GM18517 (cell line): ENCODE measurements around the gene USP28.
"Not testable (repeated sequence)": the region's sequence is repeated elsewhere in the genome, so short reads cannot be mapped to it uniquely, and the experiment has no call there.

Source experiments
- ATAC-seq: cut with Tn5 transposase; IDR thresholded peaks from one replicate; pipeline ENCODE4 v1.9.1; 2021; ENCODE audit warnings: mild to moderate bottlenecking, moderate library complexity; ENCODE audit not compliant: unreplicated experiment

The USP28 gene

DNA sequence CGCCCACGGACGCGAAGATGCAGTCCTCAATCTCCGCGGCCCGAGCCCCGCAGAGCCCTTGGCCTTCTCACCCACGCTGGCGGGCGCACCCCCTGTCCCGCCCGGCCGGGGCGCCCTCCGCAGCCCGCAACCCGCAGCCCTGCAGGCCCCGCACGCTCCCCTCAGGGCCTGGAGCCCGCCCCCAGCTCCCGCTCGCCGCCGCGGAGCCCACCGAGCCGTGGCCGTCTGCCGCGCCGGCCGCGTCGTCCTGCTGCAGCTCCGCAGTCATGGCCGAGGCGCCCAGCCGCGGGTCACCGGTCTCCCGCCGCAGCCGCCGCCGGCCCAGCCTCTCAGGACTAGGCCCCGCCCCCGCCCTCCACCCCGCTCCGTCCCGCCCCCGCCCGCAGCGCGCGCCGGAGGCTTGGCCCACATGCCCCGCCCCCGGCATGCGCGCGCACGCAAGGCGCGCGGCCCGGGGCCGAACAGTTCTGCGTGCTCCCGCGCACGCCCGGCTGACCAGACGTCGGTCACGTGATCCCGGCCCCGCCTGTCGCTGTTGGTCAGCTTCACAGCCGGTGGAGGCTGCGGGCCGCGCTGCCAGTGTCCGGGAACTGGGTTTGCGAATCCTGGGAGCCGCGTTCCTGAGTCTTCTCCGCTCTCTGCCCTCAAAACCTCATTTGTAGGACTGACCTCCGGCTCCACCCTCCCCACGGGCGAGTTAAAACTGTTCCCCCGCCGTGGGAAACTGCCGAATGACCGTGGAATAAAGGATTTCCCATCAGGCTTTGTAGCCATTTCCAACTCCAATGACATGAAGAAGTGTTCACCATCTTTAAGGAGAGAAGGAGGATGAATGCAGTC is at the start of gene USP28:
USP28 (minus strand) TSS at position 339 of the 840 bp plus-strand sequence; CDS start at position 268, 71 bp downstream.
- peak; percentile 80 for ATAC-seq

DNA sequence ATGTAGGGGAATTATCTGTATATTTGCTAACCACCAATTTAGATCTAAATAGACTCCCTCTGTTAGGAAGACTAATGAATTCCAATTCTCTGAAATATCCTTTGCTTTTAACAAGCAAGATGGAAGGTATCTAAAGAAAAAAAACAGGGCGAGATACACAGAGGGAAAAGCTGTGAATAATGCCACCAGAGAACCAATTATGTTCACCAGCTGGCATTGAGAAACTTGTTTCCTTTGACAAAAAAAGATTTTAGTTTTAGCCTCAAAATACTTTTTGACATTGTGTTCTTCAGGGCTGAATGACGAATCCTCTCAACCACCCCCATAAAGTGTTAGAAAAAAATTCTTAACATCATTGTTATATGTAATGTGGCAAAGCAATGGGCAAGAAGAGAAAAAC is 48.2 kb upstream of the USP28 start:
- no peak for ATAC-seq

- ATAC-seq = not testable (repeated sequence)
These were observed 36.1 kb upstream of the USP28 start for GRCh38 chr11:113911491-113911890.

- ATAC-seq = no peak
These were observed 32.7 kb upstream of the USP28 start for GRCh38 chr11:113908098-113908497.

DNA sequence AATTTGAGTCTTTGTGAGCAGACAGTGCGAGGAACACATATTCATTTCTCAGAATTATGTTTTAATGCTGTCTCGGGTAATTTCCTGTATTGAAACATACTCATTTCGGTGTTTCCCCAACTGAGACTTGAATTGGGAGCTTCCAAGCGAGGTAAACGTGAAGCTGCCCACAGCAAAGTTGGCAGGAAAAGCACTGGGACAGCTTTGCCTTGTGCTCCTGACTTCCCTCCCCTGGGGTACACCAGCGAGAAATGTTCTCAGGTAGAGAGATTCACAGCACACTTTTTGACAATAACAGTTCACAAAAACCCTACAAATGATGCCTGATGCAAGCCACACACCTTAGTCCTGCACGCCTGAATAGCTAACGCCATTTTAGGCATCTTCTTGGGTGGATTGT is 32.3 kb upstream of the USP28 start:
- ATAC-seq = no peak

DNA sequence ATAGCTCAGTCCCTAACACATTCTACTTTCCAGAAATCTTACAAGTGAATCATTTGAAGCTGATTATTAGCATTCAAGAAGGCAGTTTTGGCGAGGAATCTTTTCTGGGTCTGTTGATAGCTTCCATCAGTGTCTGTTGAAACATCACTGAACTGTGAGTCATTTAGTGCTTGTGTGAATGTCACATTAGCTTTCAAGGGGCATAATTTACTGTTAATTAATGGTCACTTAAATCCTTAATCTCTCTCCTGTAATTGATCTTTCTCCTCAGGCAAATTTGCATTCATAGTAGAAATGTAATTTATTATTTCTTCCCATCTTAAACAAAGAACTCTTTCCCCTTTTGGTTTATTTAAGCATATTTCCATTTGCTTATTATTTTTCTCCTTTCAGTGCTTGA is 31.8 kb upstream of the USP28 start:
- ATAC-seq = no peak

GRCh38 chr11:113906516-113906915 is 31.1 kb upstream of the USP28 start:
- no peak for ATAC-seq

- ATAC-seq = no peak
These were observed 30.7 kb upstream of the USP28 start for GRCh38 chr11:113906038-113906437.

- no peak for ATAC-seq
These were observed 29.2 kb upstream of the USP28 start, which contains the start of gene HTR3B for GRCh38 chr11:113904379-113905101. TSS of gene HTR3B (plus strand) at chr11:113904796. CDS start at chr11:113904934, 138 bp downstream.

DNA sequence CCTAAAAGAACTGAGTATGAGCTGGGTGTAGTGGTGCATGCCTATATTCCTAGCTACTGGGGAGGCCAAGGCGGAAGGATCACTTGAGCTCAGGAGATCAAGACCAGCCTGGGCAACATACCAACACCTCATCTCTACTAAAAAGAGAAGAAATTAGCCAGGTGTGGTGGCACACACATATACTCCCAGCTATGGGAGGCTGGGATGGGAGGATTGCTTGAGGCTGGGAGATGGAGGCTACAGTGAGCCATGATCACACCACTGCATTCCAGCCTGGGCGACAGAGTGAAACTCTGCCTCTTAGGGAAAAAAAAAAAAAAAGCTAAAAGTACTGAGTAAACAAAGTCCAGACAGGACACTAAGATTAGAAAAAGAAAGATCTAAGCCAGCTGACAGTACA is 25.8 kb upstream of the USP28 start:
- ATAC-seq = no peak

GRCh38 chr11:113896156-113896879 is 20.9 kb upstream of the USP28 start:
- ATAC-seq = no peak

- ATAC-seq = no peak
These were observed 20.2 kb upstream of the USP28 start for GRCh38 chr11:113895367-113896155.

GRCh38 chr11:113894421-113894996 is 19.1 kb upstream of the USP28 start:
- no peak for ATAC-seq

GRCh38 chr11:113888848-113889247 is 13.5 kb upstream of the USP28 start:
- ATAC-seq = no peak

- no peak for ATAC-seq
These were observed 10.5 kb upstream of the USP28 start for GRCh38 chr11:113885897-113886296.

DNA sequence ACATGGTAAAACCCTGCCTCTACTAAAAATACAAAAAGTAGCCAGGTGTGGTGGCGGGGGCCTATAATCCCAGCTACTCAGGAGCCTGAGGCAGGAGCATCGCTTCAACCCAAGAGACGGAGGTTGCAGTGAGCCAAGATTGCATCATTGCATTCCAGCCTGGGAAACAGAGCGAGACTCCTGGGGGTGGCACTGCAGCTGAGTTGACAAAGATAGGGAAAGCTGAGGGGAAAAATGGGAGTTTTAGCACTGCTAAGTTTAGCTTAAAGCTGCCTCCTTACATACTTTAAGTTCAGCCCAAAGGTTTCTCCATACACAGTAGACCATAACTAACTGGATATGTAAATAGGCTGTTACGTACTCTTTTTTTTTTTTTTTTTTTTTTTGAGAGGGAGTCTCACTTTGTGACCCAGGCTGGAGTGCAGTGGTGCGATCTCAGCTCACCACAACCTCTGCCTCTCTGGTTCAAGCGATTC is 9.0 kb upstream of the USP28 start:
- no peak for ATAC-seq

- no peak for ATAC-seq
These were observed 6.5 kb upstream of the USP28 start for GRCh38 chr11:113881856-113882255.

- ATAC-seq = no peak
These were observed 5.6 kb upstream of the USP28 start for GRCh38 chr11:113880971-113881370.

- not testable (repeated sequence) for ATAC-seq
These were observed 4.1 kb upstream of the USP28 start for GRCh38 chr11:113879446-113879845.

- no peak for ATAC-seq
These were observed 2.3 kb upstream of the USP28 start for GRCh38 chr11:113877670-113878055.
